ENCODE data around the gene KCNMB2. TPM values are rescaled to one million over a fixed set of nuclear protein-coding genes. Genes with fewer than 3 reads are reported as not detected.

Gene KCNMB2
- total RNA-seq, 1 donor, result 1.1 TPM

DNA sequence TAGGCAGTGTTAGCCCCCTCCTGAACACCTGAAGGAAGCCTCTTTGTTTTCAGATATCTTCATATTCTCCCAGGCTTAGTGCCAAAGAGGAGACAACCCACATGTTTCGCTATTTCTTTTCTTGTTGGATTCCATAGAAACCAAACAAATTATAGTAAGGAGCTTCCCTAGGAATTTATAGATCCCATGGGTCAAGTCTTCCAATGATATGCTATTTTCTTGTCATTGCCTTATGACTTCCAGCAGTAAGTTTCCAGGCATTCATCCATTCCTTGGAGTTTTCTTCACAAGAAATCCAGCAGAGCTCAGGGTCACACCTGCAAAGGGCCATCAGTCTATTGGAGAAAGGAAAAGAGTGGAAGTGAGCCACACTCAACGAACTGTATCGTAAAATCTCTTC, 9.9 kb upstream of the KCNMB2 start:
- Histone ChIP-seq H3K36me3 (ENCODE audit: insufficient read depth, low read length) (no peaks in the 10 kb centered on the region), H4K20me1 (ENCODE audit: insufficient read depth, low read length) (no peaks in the 10 kb centered on the region), H3K9me3 (ENCODE audit: low read depth, low read length) (no peaks in the 10 kb centered on the region), H3K4me3 (ENCODE audit: insufficient read depth, low read length) (no peak overlapping the region), H3K27me3 (ENCODE audit: insufficient read depth, low read length) (no peaks in the 10 kb centered on the region), H3K79me2 (ENCODE audit: insufficient read depth, low read length) (no peaks in the 10 kb centered on the region), H3K4me1 (ENCODE audit: insufficient read depth, low read length) (no peaks in the 10 kb centered on the region), H3K27ac (ENCODE audit: low read depth, low read length) (no peak overlapping the region), H2AFZ (ENCODE audit: low read length) (no peak overlapping the region), H3K4me2 (ENCODE audit: insufficient read depth, low read length) (no peak overlapping the region)
- TF ChIP-seq, protein P1, sequence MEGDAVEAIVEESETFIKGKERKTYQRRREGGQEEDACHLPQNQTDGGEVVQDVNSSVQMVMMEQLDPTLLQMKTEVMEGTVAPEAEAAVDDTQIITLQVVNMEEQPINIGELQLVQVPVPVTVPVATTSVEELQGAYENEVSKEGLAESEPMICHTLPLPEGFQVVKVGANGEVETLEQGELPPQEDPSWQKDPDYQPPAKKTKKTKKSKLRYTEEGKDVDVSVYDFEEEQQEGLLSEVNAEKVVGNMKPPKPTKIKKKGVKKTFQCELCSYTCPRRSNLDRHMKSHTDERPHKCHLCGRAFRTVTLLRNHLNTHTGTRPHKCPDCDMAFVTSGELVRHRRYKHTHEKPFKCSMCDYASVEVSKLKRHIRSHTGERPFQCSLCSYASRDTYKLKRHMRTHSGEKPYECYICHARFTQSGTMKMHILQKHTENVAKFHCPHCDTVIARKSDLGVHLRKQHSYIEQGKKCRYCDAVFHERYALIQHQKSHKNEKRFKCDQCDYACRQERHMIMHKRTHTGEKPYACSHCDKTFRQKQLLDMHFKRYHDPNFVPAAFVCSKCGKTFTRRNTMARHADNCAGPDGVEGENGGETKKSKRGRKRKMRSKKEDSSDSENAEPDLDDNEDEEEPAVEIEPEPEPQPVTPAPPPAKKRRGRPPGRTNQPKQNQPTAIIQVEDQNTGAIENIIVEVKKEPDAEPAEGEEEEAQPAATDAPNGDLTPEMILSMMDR (IDR thresholded peaks at IDR 0.05; ENCODE audit: extremely low read depth, low read depth, low read length), result no peak
- DNase-seq (ENCODE audit: insufficient read length, low spot score, missing footprints), result no peak

DNA sequence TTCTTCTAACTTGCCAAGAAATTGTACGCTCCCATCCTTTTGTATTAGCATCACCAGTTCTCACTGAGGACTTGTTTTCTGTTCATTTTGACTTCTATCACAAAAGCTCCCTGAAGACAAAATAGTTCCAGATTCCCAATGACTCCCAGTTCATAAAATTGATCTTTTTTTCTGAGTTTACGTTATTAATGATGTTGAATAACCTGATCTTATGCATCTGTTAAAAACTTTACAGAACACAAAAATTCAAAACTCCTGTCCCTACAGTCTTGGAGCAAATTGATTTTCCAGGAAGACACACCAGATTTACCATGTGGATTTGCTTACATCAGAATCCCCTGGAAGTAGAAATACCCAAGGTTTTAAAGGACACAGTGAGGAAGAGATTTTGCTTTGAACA, 8.3 kb upstream of the KCNMB2 start:
- Histone ChIP-seq H3K27me3 (ENCODE audit: insufficient read depth, low read length) (no peaks in the 10 kb centered on the region), H3K27ac (ENCODE audit: low read depth, low read length) (no peak overlapping the region), H3K9me3 (ENCODE audit: low read depth, low read length) (no peaks in the 10 kb centered on the region), H2AFZ (ENCODE audit: low read length) (no peak overlapping the region), H3K4me1 (ENCODE audit: insufficient read depth, low read length) (no peaks in the 10 kb centered on the region), H3K4me3 (ENCODE audit: insufficient read depth, low read length) (no peak overlapping the region), H4K20me1 (ENCODE audit: insufficient read depth, low read length) (no peaks in the 10 kb centered on the region), H3K36me3 (ENCODE audit: insufficient read depth, low read length) (no peaks in the 10 kb centered on the region), H3K4me2 (ENCODE audit: insufficient read depth, low read length) (no peak overlapping the region), H3K79me2 (ENCODE audit: insufficient read depth, low read length) (no peaks in the 10 kb centered on the region)
- DNase-seq (ENCODE audit: insufficient read length, low spot score, missing footprints), result no peak
- TF ChIP-seq, protein P1 (IDR thresholded peaks at IDR 0.05; ENCODE audit: extremely low read depth, low read depth, low read length), result no peak

DNA sequence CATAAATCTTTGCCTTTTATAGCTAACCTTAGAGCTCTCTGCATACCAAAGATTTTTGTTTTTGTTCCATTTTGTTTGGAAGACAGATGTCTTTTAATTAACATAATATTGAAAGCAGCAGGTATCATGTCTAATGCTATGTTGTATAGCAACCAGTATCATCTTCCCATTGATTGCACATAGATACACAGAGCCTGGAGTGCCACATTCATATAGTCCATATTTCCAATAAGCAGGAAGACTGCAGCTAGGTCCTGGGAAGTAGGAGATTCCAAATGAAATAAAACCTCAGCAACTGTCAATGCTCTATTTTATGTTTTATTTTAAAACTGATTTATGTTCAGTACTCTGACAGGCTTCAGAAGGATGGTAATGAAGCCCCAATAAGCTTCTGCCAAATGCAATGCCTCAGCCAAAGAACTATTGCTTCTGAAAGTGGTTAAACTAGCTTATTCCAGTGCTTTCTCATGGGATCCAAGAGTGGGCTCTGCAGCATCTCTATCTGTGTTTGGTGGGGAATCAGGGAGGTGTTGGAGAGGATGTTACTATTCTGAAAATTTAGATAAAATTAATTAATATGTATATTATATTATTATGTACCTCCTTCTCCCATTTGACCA, 6.5 kb upstream of the KCNMB2 start:
- H3K4me2 ChIP-seq (ENCODE audit: insufficient read depth, low read length), result no peak overlapping the region
- no peak overlapping the region for H2AFZ ChIP-seq (ENCODE audit: low read length)
- H3K9me3 ChIP-seq (ENCODE audit: low read depth, low read length), result no peaks in the 10 kb centered on the region
- H3K79me2 ChIP-seq (ENCODE audit: insufficient read depth, low read length), result no peaks in the 10 kb centered on the region
- TF ChIP-seq, protein P1 (IDR thresholded peaks at IDR 0.05; ENCODE audit: extremely low read depth, low read depth, low read length), result no peak
- no peaks in the 10 kb centered on the region for H3K4me1 ChIP-seq (ENCODE audit: insufficient read depth, low read length)
- no peaks in the 10 kb centered on the region for H3K36me3 ChIP-seq (ENCODE audit: insufficient read depth, low read length)
- H3K4me3 ChIP-seq (ENCODE audit: insufficient read depth, low read length), result no peak overlapping the region
- H3K27me3 ChIP-seq (ENCODE audit: insufficient read depth, low read length), result no peaks in the 10 kb centered on the region
- no peaks in the 10 kb centered on the region for H4K20me1 ChIP-seq (ENCODE audit: insufficient read depth, low read length)
- H3K27ac ChIP-seq (ENCODE audit: low read depth, low read length), result no peak overlapping the region
- no peak for DNase-seq (ENCODE audit: insufficient read length, low spot score, missing footprints)

DNA sequence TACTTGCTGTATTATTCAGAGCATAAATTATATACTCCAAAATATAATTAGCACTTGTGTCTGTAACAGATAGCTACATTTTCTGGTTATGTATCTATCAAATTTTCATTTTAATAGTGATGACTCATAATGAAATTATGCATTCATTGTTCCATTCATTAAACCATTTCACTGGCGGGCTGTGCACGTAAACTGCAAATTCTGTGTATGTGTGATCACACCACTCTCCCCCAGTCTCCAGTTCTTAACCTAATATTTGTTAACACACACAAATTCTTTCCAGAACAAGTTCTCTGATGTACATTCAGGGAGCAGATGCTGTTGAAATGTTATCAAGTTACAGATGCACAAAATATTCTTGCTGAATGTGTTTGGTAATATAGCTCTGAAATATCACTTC, 3.8 kb upstream of the KCNMB2 start:
- Histone ChIP-seq H3K27me3 (ENCODE audit: insufficient read depth, low read length) (no peaks in the 10 kb centered on the region), H3K27ac (ENCODE audit: low read depth, low read length) (no peak overlapping the region), H2AFZ (ENCODE audit: low read length) (no peak overlapping the region), H3K79me2 (ENCODE audit: insufficient read depth, low read length) (no peaks in the 10 kb centered on the region), H3K4me3 (ENCODE audit: insufficient read depth, low read length) (no peak overlapping the region), H4K20me1 (ENCODE audit: insufficient read depth, low read length) (no peaks in the 10 kb centered on the region), H3K9me3 (ENCODE audit: low read depth, low read length) (no peaks in the 10 kb centered on the region), H3K4me1 (ENCODE audit: insufficient read depth, low read length) (peaks cover 7% of the 10 kb centered on the region), H3K36me3 (ENCODE audit: insufficient read depth, low read length) (no peaks in the 10 kb centered on the region), H3K4me2 (ENCODE audit: insufficient read depth, low read length) (no peak overlapping the region)
- TF ChIP-seq, protein P1 (IDR thresholded peaks at IDR 0.05; ENCODE audit: extremely low read depth, low read depth, low read length), result no peak
- no peak for DNase-seq (ENCODE audit: insufficient read length, low spot score, missing footprints)
